GM23338 (cell line): ENCODE results near the gene TNNT1. TPM values are rescaled to one million over a fixed set of nuclear protein-coding genes. Genes with fewer than 3 reads are reported as not detected.

Experiments
- ATAC-seq: fragments of 200-7000 bp; cut with Tn5 transposase; 3 replicates; pipeline ENCODE4 v1.9.1; 2020
- DNase-seq: peaks from one replicate; pipeline ENCODE4 v3.0.0-alpha.2; 2015; ENCODE audit warnings: low spot score
- H2AFZ ChIP-seq: fragments of 200-600 bp; sonication (generic); 2 replicates; pipeline ENCODE4 v1.8.0; 2016; ENCODE audit warnings: antibody characterized with exemption, mild to moderate bottlenecking, moderate library complexity
- H3F3A ChIP-seq: fragments of 200-600 bp; sonication (generic); replicated peaks from 2 replicates; pipeline ENCODE4 v1.8.0; 2017; ENCODE audit warnings: antibody characterized with exemption, mixed run types, low read depth
- H3K27ac ChIP-seq: fragments of 200-600 bp; sonication (generic); 2 replicates; pipeline ENCODE4 v1.6.1; 2016; ENCODE audit warnings: low read depth
- H3K27me3 ChIP-seq: fragments of 200-600 bp; sonication (generic); 2 replicates; pipeline ENCODE4 v1.8.0; 2016; ENCODE audit warnings: mild to moderate bottlenecking, mixed run types, moderate library complexity; ENCODE audit not compliant: insufficient read depth
- H3K36me3 ChIP-seq: fragments of 200-600 bp; sonication (generic); 2 replicates; pipeline ENCODE4 v1.8.0; 2016; ENCODE audit warnings: mild to moderate bottlenecking; ENCODE audit not compliant: insufficient read depth
- H3K4me1 ChIP-seq: fragments of 200-600 bp; sonication (generic); 2 replicates; pipeline ENCODE4 v1.8.0; 2016; ENCODE audit warnings: mild to moderate bottlenecking, moderate library complexity; ENCODE audit not compliant: insufficient read depth
- H3K4me2 ChIP-seq: fragments of 200-600 bp; sonication (generic); 2 replicates; pipeline ENCODE4 v1.7.1; 2017; ENCODE audit warnings: mixed run types
- H3K4me3 ChIP-seq: fragments of 200-600 bp; sonication (generic); 2 replicates; pipeline ENCODE4 v1.6.1; 2016; ENCODE audit warnings: mixed run types
- H3K79me2 ChIP-seq: fragments of 200-600 bp; sonication (generic); replicated peaks from 2 replicates; pipeline ENCODE4 v1.8.0; 2017; ENCODE audit warnings: mild to moderate bottlenecking; ENCODE audit not compliant: insufficient read depth
- H3K9me2 ChIP-seq: fragments of 200-600 bp; sonication (generic); 2 replicates; pipeline ENCODE4 v1.8.0; 2017; ENCODE audit not compliant: insufficient read depth
- H4K20me1 ChIP-seq: fragments of 200-600 bp; sonication (generic); replicated peaks from 2 replicates; pipeline ENCODE4 v1.8.0; 2017; ENCODE audit warnings: mild to moderate bottlenecking; ENCODE audit not compliant: insufficient read depth
- H3K27ac Mint-ChIP-seq: 2 replicates; pipeline ENCODE4 v1.8.0; 2020; ENCODE audit warnings: inconsistent platforms, mild to moderate bottlenecking, moderate library complexity, mixed read lengths
- H3K27me3 Mint-ChIP-seq: 3 replicates; pipeline ENCODE4 v1.8.0; 2022; ENCODE audit warnings: low read depth, mild to moderate bottlenecking, moderate library complexity, mixed read lengths, inconsistent platforms; ENCODE audit not compliant: insufficient read depth, poor library complexity
- H3K36me3 Mint-ChIP-seq: 3 replicates; pipeline ENCODE4 v1.8.0; 2021; ENCODE audit warnings: low read depth, mild to moderate bottlenecking, inconsistent platforms, moderate library complexity, mixed read lengths
- H3K4me1 Mint-ChIP-seq: 3 replicates; pipeline ENCODE4 v1.8.0; 2020; ENCODE audit warnings: mild to moderate bottlenecking, inconsistent platforms, mixed read lengths
- H3K4me3 Mint-ChIP-seq: 3 replicates; pipeline ENCODE4 v1.8.0; 2021; ENCODE audit warnings: moderate library complexity, mild to moderate bottlenecking, inconsistent platforms, mixed read lengths
- H3K9me3 Mint-ChIP-seq: 3 replicates; pipeline ENCODE4 v1.8.0; 2020; ENCODE audit warnings: moderate library complexity, mild to moderate bottlenecking, inconsistent platforms, mixed read lengths
- CREB1 ChIP-seq: fragments of 250-450 bp; sonication (Bioruptor Pico); IDR thresholded peaks from 2 replicates; pipeline ENCODE4 v1.5.0; 2020; ENCODE audit warnings: low read depth, mild to moderate bottlenecking, moderate library complexity
- CTCF ChIP-seq, 2 experiments: fragments of 200-600 bp in 1 of 2; sonication (generic) in 1 of 2; conservative IDR thresholded peaks; 2 replicates each; pipeline versions ENCODE4 v1.5.1 to v1.6.1; 2016 to 2017; ENCODE audit warnings: antibody characterized with exemption in 2 of 2, low read depth in 2 of 2, mild to moderate bottlenecking in 2 of 2, moderate library complexity in 1 of 2
- ETS1 ChIP-seq: IDR thresholded peaks from 2 replicates; pipeline ENCODE4 v1.6.1; 2016; ENCODE audit warnings: antibody characterized with exemption
- EZH2 ChIP-seq: fragments of 200-600 bp; sonication (generic); IDR thresholded peaks from one replicate; pipeline ENCODE4 v1.8.0; 2017; ENCODE audit warnings: antibody characterized with exemption, mild to moderate bottlenecking, low read depth; ENCODE audit not compliant: unreplicated experiment
- EZH2phosphoT487 ChIP-seq: fragments of 200-600 bp; sonication (generic); IDR thresholded peaks from one replicate; pipeline ENCODE4 v1.8.1; 2018; ENCODE audit warnings: antibody characterized with exemption; ENCODE audit not compliant: unreplicated experiment
- JUNB ChIP-seq: IDR thresholded peaks from one replicate; pipeline ENCODE4 v1.6.1; 2016; ENCODE audit warnings: antibody characterized with exemption; ENCODE audit not compliant: unreplicated experiment
- NANOG ChIP-seq: IDR thresholded peaks from 2 replicates; pipeline ENCODE4 v1.6.1; 2016; ENCODE audit warnings: antibody characterized with exemption, borderline replicate concordance
- POLR2AphosphoS5 ChIP-seq: IDR thresholded peaks from 2 replicates; pipeline ENCODE4 v1.6.1; 2016; ENCODE audit warnings: antibody characterized with exemption, low read depth
- STAT1 ChIP-seq: IDR thresholded peaks from one replicate; pipeline ENCODE4 v1.6.1; 2016; ENCODE audit warnings: antibody characterized with exemption; ENCODE audit not compliant: unreplicated experiment
- ZNF114 ChIP-seq: fragments of 250-450 bp; sonication (Bioruptor Pico); IDR thresholded peaks from 2 replicates; pipeline ENCODE4 v1.5.0; 2020; ENCODE audit warnings: mild to moderate bottlenecking, moderate library complexity
- ZNF331 ChIP-seq: fragments of 250-450 bp; sonication (Bioruptor Pico); IDR thresholded peaks from 2 replicates; pipeline ENCODE4 v1.5.0; 2020; ENCODE audit warnings: low read depth, mild to moderate bottlenecking, moderate library complexity
- polyA plus RNA-seq: library from polyadenylated mRNA; unstranded; fragments of >200 nt; fragmentation: Nextera tagmentation; extraction: Ambion mirVana; gene quantifications from 2 replicates; pipeline ENCODE4 v1.2.1, GENCODE V29; 2016
- total RNA-seq: library from RNA; depleted of rRNA; stranded (reverse); fragments of >200 nt; shearing (Covaris generic); gene quantifications from 2 replicates; pipeline ENCODE4 v1.2.3, GENCODE V29; 2014
- TF ChIP-seq, protein P1 (sequence below): IDR thresholded peaks from one replicate; pipeline ENCODE4 v1.6.1; 2018; ENCODE audit warnings: antibody characterized with exemption; ENCODE audit not compliant: unreplicated experiment
- TF ChIP-seq, protein P2 (sequence below): fragments of 250-450 bp; sonication (Bioruptor Pico); IDR thresholded peaks from 2 replicates; pipeline ENCODE4 v1.5.0; 2020; ENCODE audit warnings: mild to moderate bottlenecking, moderate library complexity

Gene TNNT1
- total and polyA plus RNA-seq, 2 experiments from 2014 or later = 59.3 to 150 TPM

- peaks cover 23% of the 10 kb centered on the region for H3K36me3 Mint-ChIP-seq
- Histone ChIP-seq H3K79me2 (no peaks in the 10 kb centered on the region), H3K4me2 (no peak overlapping the region), H2AFZ (no peak overlapping the region), H3K36me3 (no peaks in the 10 kb centered on the region), H3K4me3 (no peak overlapping the region), H3K27me3 (peaks cover 2% of the 10 kb centered on the region), H3K9me2 (no peaks in the 10 kb centered on the region), H3F3A (peaks cover 23% of the 10 kb centered on the region), H3K27ac (no peak overlapping the region), H4K20me1 (peaks cover 11% of the 10 kb centered on the region), H3K4me1 (peaks cover 26% of the 10 kb centered on the region)
- no peaks in the 10 kb centered on the region; the same call in 2 of the 3 replicates for H3K9me3 Mint-ChIP-seq
- H3K4me1 Mint-ChIP-seq = peaks cover 40% of the 10 kb centered on the region
- no peak overlapping the region; the same call in 2 of the 3 replicates for H3K4me3 Mint-ChIP-seq
- TF ChIP-seq STAT1 (no peak), POLR2AphosphoS5 (no peak), ZNF114 (CRISPR knock-in tag) (no peak), EZH2phosphoT487 (no peak), ETS1 (no peak), EZH2 (no peak), JUNB (no peak), ZNF331 (CRISPR knock-in tag) (no peak), CTCF (conservative IDR thresholded peaks at IDR 0.05; ENCODE audit: low read depth in 2 of 2) (no peak), NANOG (no peak), CREB1 (CRISPR knock-in tag) (no peak)
- TF ChIP-seq, protein P1, sequence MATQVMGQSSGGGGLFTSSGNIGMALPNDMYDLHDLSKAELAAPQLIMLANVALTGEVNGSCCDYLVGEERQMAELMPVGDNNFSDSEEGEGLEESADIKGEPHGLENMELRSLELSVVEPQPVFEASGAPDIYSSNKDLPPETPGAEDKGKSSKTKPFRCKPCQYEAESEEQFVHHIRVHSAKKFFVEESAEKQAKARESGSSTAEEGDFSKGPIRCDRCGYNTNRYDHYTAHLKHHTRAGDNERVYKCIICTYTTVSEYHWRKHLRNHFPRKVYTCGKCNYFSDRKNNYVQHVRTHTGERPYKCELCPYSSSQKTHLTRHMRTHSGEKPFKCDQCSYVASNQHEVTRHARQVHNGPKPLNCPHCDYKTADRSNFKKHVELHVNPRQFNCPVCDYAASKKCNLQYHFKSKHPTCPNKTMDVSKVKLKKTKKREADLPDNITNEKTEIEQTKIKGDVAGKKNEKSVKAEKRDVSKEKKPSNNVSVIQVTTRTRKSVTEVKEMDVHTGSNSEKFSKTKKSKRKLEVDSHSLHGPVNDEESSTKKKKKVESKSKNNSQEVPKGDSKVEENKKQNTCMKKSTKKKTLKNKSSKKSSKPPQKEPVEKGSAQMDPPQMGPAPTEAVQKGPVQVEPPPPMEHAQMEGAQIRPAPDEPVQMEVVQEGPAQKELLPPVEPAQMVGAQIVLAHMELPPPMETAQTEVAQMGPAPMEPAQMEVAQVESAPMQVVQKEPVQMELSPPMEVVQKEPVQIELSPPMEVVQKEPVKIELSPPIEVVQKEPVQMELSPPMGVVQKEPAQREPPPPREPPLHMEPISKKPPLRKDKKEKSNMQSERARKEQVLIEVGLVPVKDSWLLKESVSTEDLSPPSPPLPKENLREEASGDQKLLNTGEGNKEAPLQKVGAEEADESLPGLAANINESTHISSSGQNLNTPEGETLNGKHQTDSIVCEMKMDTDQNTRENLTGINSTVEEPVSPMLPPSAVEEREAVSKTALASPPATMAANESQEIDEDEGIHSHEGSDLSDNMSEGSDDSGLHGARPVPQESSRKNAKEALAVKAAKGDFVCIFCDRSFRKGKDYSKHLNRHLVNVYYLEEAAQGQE = no peak
- TF ChIP-seq, protein P2, sequence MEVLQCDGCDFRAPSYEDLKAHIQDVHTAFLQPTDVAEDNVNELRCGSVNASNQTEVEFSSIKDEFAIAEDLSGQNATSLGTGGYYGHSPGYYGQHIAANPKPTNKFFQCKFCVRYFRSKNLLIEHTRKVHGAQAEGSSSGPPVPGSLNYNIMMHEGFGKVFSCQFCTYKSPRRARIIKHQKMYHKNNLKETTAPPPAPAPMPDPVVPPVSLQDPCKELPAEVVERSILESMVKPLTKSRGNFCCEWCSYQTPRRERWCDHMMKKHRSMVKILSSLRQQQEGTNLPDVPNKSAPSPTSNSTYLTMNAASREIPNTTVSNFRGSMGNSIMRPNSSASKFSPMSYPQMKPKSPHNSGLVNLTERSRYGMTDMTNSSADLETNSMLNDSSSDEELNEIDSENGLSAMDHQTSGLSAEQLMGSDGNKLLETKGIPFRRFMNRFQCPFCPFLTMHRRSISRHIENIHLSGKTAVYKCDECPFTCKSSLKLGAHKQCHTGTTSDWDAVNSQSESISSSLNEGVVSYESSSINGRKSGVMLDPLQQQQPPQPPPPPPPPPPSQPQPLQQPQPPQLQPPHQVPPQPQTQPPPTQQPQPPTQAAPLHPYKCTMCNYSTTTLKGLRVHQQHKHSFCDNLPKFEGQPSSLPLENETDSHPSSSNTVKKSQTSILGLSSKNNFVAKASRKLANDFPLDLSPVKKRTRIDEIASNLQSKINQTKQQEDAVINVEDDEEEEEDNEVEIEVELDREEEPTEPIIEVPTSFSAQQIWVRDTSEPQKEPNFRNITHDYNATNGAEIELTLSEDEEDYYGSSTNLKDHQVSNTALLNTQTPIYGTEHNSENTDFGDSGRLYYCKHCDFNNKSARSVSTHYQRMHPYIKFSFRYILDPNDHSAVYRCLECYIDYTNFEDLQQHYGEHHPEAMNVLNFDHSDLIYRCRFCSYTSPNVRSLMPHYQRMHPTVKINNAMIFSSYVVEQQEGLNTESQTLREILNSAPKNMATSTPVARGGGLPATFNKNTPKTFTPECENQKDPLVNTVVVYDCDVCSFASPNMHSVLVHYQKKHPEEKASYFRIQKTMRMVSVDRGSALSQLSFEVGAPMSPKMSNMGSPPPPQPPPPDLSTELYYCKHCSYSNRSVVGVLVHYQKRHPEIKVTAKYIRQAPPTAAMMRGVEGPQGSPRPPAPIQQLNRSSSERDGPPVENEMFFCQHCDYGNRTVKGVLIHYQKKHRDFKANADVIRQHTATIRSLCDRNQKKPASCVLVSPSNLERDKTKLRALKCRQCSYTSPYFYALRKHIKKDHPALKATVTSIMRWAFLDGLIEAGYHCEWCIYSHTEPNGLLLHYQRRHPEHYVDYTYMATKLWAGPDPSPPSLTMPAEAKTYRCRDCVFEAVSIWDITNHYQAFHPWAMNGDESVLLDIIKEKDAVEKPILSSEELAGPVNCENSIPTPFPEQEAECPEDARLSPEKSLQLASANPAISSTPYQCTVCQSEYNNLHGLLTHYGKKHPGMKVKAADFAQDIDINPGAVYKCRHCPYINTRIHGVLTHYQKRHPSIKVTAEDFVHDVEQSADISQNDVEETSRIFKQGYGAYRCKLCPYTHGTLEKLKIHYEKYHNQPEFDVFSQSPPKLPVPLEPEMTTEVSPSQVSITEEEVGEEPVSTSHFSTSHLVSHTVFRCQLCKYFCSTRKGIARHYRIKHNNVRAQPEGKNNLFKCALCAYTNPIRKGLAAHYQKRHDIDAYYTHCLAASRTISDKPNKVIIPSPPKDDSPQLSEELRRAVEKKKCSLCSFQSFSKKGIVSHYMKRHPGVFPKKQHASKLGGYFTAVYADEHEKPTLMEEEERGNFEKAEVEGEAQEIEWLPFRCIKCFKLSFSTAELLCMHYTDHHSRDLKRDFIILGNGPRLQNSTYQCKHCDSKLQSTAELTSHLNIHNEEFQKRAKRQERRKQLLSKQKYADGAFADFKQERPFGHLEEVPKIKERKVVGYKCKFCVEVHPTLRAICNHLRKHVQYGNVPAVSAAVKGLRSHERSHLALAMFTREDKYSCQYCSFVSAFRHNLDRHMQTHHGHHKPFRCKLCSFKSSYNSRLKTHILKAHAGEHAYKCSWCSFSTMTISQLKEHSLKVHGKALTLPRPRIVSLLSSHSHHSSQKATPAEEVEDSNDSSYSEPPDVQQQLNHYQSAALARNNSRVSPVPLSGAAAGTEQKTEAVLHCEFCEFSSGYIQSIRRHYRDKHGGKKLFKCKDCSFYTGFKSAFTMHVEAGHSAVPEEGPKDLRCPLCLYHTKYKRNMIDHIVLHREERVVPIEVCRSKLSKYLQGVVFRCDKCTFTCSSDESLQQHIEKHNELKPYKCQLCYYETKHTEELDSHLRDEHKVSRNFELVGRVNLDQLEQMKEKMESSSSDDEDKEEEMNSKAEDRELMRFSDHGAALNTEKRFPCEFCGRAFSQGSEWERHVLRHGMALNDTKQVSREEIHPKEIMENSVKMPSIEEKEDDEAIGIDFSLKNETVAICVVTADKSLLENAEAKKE (CRISPR knock-in tag) = no peak
- DNase-seq (no peak), ATAC-seq (no peak)
- H3K27me3 Mint-ChIP-seq = peaks cover 43% of the 10 kb centered on the region
- no peak overlapping the region for H3K27ac Mint-ChIP-seq
Measured at GRCh38 chr19:55090564-55090963, 58.4 kb downstream of the TNNT1 start.
